ENCODE data around the gene MOSPD3. TPM values are rescaled to one million over a fixed set of nuclear protein-coding genes. Genes with fewer than 3 reads are reported as not detected.

Gene MOSPD3
- total and polyA plus RNA-seq, 2 donors (not counting 3 experiments of a cell fraction or from before 2014, with no cell fraction given), result 24.4 to 40.7 TPM

GRCh38 chr7:100632951-100633717 is 20.8 kb downstream of the MOSPD3 start:
- TF ChIP-seq MYC (IDR thresholded peaks at IDR 0.05; ENCODE audit: low read depth, low read length) (no peak), EZH2 (IDR thresholded peaks at IDR 0.05; ENCODE audit: borderline replicate concordance, low read depth, low read length, severe bottlenecking) (peak; percentile 57), POLR2A (IDR thresholded peaks at IDR 0.05; ENCODE audit: low read depth, low read length) (no peak), CTCF (IDR thresholded peaks at IDR 0.05; ENCODE audit: extremely low read depth in 1 of 2, insufficient read depth in 1 of 2, low read depth in 1 of 2, low read length in 2 of 2) (peak; percentile 35 to 56), MAX (IDR thresholded peaks at IDR 0.05; ENCODE audit: insufficient read depth, insufficient read length) (peak; percentile 31)
- no peaks in the 10 kb centered on the region for H3K9me3 ChIP-seq (replicated peaks; ENCODE audit: control insufficient read depth, insufficient read depth, low read length)
- H3K4me3 ChIP-seq (replicated peaks in 1 of 3; ENCODE audit: insufficient read depth in 1 of 3, low read depth in 1 of 3, low read length in 3 of 3), result peak overlapping the region; percentile 16 to 34 (median 27)
- intact Hi-C loops (cut with micrococcal nuclease), result loop anchor here (1.0 kb wide), 1 partner anchor 40 kb away; the partner anchor contains the start of gene GNB2
- peak overlapping the region; percentile 79 for H3K4me2 ChIP-seq (ENCODE audit: insufficient read depth, low read length)
- ChIA-PET POLR2A (interaction anchor here (0.6 kb wide), 1 partner anchor 163 kb away, joined by 4 read pairs; no protein-coding TSS in a partner anchor), CTCF (interaction anchor here (0.6 to 3.0 kb wide), 15 partner anchors 12 to 163 kb away, joined by 3 to 21 read pairs (median 4); partner anchors contain the start of genes ACTL6B, FBXO24, GNB2 and MOSPD3)
- H3K4me1 ChIP-seq (ENCODE audit: control insufficient read depth, extremely low read depth, insufficient read depth, low read length), result peaks cover 5% of the 10 kb centered on the region
- no peaks in the 10 kb centered on the region for H3K79me2 ChIP-seq (ENCODE audit: control insufficient read depth, insufficient read depth, low read length)
- peak overlapping the region; percentile 6 for H3K9ac ChIP-seq (replicated peaks; ENCODE audit: extremely low read depth, insufficient read depth, low read length)
- dilution Hi-C loops (cut with MboI; ENCODE audit: extremely low pct_ligation_motif_present, low sequenced_read_pairs), result no loop called here
- FAIRE-seq (peak; percentile 43), DNase-seq (ENCODE audit: low read depth, low spot score) (no peak)
- no peak overlapping the region for H3K27ac ChIP-seq (ENCODE audit: insufficient read depth, low read depth, low read length)
- peak overlapping the region; percentile 94 for H2AFZ ChIP-seq (ENCODE audit: low read depth, low read length)
- H3K27me3 ChIP-seq (ENCODE audit: control insufficient read depth in 2 of 2, insufficient read depth in 2 of 2, low read length in 2 of 2), result peaks cover 2 to 7% of the 10 kb centered on the region in 2 experiments
- H3K9me1 ChIP-seq (replicated peaks; ENCODE audit: control insufficient read depth, extremely low read depth, insufficient read depth, low read length), result no peaks in the 10 kb centered on the region
- no peaks in the 10 kb centered on the region for H4K20me1 ChIP-seq (replicated peaks; ENCODE audit: control insufficient read depth, extremely low read depth, insufficient read depth, low read length)
- H3K36me3 ChIP-seq (ENCODE audit: control insufficient read depth in 2 of 2, extremely low read depth in 1 of 2, insufficient read depth in 2 of 2, low read length in 2 of 2), result no peaks in the 10 kb centered on the region
- no TSS peak for BruUV-seq (replicated peaks)

All from endothelial cell of umbilical vein (primary cell).